H1 (cell line): Measurements from ENCODE around the gene NKAIN2. TPM values are rescaled to one million over a fixed set of nuclear protein-coding genes. Genes with fewer than 3 reads are reported as not detected.

Experiments used
- CTCF ChIA-PET: fragments of 300-600 bp; sonication (Branson Sonifier 250); formaldehyde crosslinking; loops from one replicate; lab custom pipeline; 2021; ENCODE audit not compliant: partially characterized antibody; lab: Charles Lee
- POLR2A ChIA-PET: fragments of 300-600 bp; sonication (Branson Sonifier 250); formaldehyde crosslinking; loops from one replicate; lab custom pipeline; 2021; ENCODE audit warnings: inconsistent platforms; ENCODE audit not compliant: partially characterized antibody; lab: Charles Lee
- DNase-seq, 2 experiments: peaks; one replicate each; pipeline versions ENCODE4 v3.0.0 to v3.0.0-alpha.2; 2010 to 2022; ENCODE audit warnings: low spot score in 2 of 2, low read depth in 1 of 2, mixed read lengths in 1 of 2
- FAIRE-seq: peaks from 2 replicates; lab custom pipeline; 2011; peaks lifted over from hg19 to GRCh38; lab: Jason Lieb, UNC
- H2AFZ ChIP-seq: 2 replicates; pipeline ENCODE4 v1.8.1; 2012; ENCODE audit warnings: low read length, inconsistent platforms
- H2AK5ac ChIP-seq: 2 replicates; pipeline ENCODE4 v1.6.1; 2013; ENCODE audit warnings: low read depth, low read length
- H2BK120ac ChIP-seq: replicated peaks from 2 replicates; pipeline ENCODE3; 2013; ENCODE audit warnings: low read depth, low read length, inconsistent platforms
- H2BK12ac ChIP-seq: 2 replicates; pipeline ENCODE4 v1.6.1; 2013; ENCODE audit warnings: low read depth, low read length
- H2BK15ac ChIP-seq: 2 replicates; pipeline ENCODE4 v1.6.1; 2013; ENCODE audit warnings: low read length
- H2BK20ac ChIP-seq: 2 replicates; pipeline ENCODE4 v1.6.1; 2013; ENCODE audit warnings: low read length
- H2BK5ac ChIP-seq: 2 replicates; pipeline ENCODE4 v1.6.1; 2013; ENCODE audit warnings: low read depth, low read length
- H3K14ac ChIP-seq: 2 replicates; pipeline ENCODE4 v1.6.1; 2013; ENCODE audit warnings: inconsistent platforms; ENCODE audit not compliant: insufficient read length
- H3K18ac ChIP-seq: 2 replicates; pipeline ENCODE4 v1.6.1; 2013; ENCODE audit warnings: low read length; ENCODE audit errors: extremely low read depth
- H3K23ac ChIP-seq: 2 replicates; pipeline ENCODE4 v1.6.1; 2013; ENCODE audit warnings: inconsistent platforms; ENCODE audit not compliant: insufficient read length
- H3K23me2 ChIP-seq: 2 replicates; pipeline ENCODE4 v1.6.1; 2013; ENCODE audit warnings: low read depth, low read length
- H3K27ac ChIP-seq: 2 replicates; pipeline ENCODE4 v1.6.1; 2011; ENCODE audit warnings: low read depth, low read length, inconsistent platforms
- H3K27me3 ChIP-seq, 4 experiments: replicated peaks in 1 of 4; 1 replicate in 1 of 4; 2 replicates in 3 of 4; pipeline versions ENCODE4 v1.6.1 to v1.8.1; 2011 to 2013; ENCODE audit warnings: low read length in 3 of 4, mild to moderate bottlenecking in 3 of 4, inconsistent platforms in 2 of 4, mixed read lengths in 2 of 4, moderate library complexity in 1 of 4; ENCODE audit not compliant: control insufficient read depth in 3 of 4, insufficient read depth in 3 of 4; ENCODE audit errors: extremely low read depth in 1 of 4
- H3K36me3 ChIP-seq, 4 experiments: 2 replicates each; pipeline versions ENCODE4 v1.6.1 to v1.8.1; 2011 to 2013; ENCODE audit warnings: mild to moderate bottlenecking in 4 of 4, low read length in 3 of 4, moderate library complexity in 2 of 4, control low read depth in 1 of 4, inconsistent platforms in 1 of 4; ENCODE audit not compliant: insufficient read depth in 4 of 4, control insufficient read depth in 2 of 4
- H3K4ac ChIP-seq: replicated peaks from 2 replicates; pipeline ENCODE3; 2013; ENCODE audit warnings: low read length, low read depth, mixed read lengths, inconsistent platforms; ENCODE audit not compliant: insufficient read length
- H3K4me1 ChIP-seq, 4 experiments: replicated peaks in 1 of 4; 1 replicate in 1 of 4; 2 replicates in 3 of 4; pipeline versions ENCODE4 v1.6.1 to v1.8.1; 2011 to 2013; ENCODE audit warnings: low read length in 3 of 4, inconsistent platforms in 2 of 4, mixed read lengths in 1 of 4; ENCODE audit not compliant: insufficient read depth in 4 of 4, control insufficient read depth in 3 of 4
- H3K4me2 ChIP-seq, 2 experiments: 2 replicates each; pipeline versions ENCODE4 v1.6.1 to v1.8.1; 2011 to 2013; ENCODE audit warnings: low read depth in 2 of 2, low read length in 2 of 2, control low read depth in 1 of 2, inconsistent platforms in 1 of 2, mild to moderate bottlenecking in 1 of 2; ENCODE audit not compliant: insufficient read depth in 1 of 2
- H3K4me3 ChIP-seq, 4 experiments: fragments of 200-600, 300-600 bp in 1 of 4; sonication (generic), shearing (Covaris generic), sonication (Bioruptor Twin) in 1 of 4; 2 replicates each; pipeline versions ENCODE4 v1.5.1 to v1.8.1; 2011 to 2016; ENCODE audit warnings: low read length in 4 of 4, low read depth in 3 of 4, control low read depth in 2 of 4, inconsistent platforms in 2 of 4, mild to moderate bottlenecking in 2 of 4, mixed read lengths in 1 of 4, moderate library complexity in 1 of 4; ENCODE audit not compliant: insufficient read depth in 2 of 4; ENCODE audit errors: extremely low read depth in 1 of 4
- H3K56ac ChIP-seq: replicated peaks from 2 replicates; pipeline ENCODE3; 2013; ENCODE audit warnings: low read depth, mild to moderate bottlenecking, mixed read lengths, low read length, inconsistent platforms; ENCODE audit not compliant: insufficient read length
- H3K79me1 ChIP-seq: 2 replicates; pipeline ENCODE4 v1.6.1; 2013; ENCODE audit warnings: low read depth, low read length, control low read depth
- H3K79me2 ChIP-seq, 2 experiments: 2 replicates each; pipeline versions ENCODE4 v1.6.1 to v1.8.1; 2012 to 2013; ENCODE audit warnings: low read length in 2 of 2, mild to moderate bottlenecking in 2 of 2, inconsistent platforms in 1 of 2; ENCODE audit not compliant: insufficient read depth in 2 of 2, control insufficient read depth in 1 of 2
- H3K9ac ChIP-seq, 4 experiments: replicated peaks in 1 of 4; 1 replicate in 1 of 4; 2 replicates in 3 of 4; pipeline versions ENCODE4 v1.6.1 to v1.8.1; 2011 to 2013; ENCODE audit warnings: low read depth in 3 of 4, low read length in 3 of 4, control low read depth in 2 of 4, mild to moderate bottlenecking in 2 of 4, moderate library complexity in 2 of 4, inconsistent platforms in 1 of 4; ENCODE audit errors: extremely low read depth in 1 of 4
- H3K9me3 ChIP-seq, 2 experiments: 2 replicates each; pipeline versions ENCODE4 v1.6.1 to v1.8.1; 2012 to 2013; ENCODE audit warnings: mild to moderate bottlenecking in 2 of 2, moderate library complexity in 2 of 2, control low read depth in 1 of 2, inconsistent platforms in 1 of 2, low read depth in 1 of 2, low read length in 1 of 2, mixed read lengths in 1 of 2; ENCODE audit not compliant: insufficient read depth in 2 of 2
- H4K20me1 ChIP-seq, 2 experiments: replicated peaks in 1 of 2; 2 replicates each; pipeline versions ENCODE3 to v1.8.1; 2011 to 2013; ENCODE audit warnings: inconsistent platforms in 2 of 2, low read length in 2 of 2, mild to moderate bottlenecking in 1 of 2; ENCODE audit not compliant: insufficient read depth in 2 of 2, control insufficient read depth in 1 of 2
- H4K5ac ChIP-seq: 2 replicates; pipeline ENCODE4 v1.6.1; 2013; ENCODE audit warnings: low read length, low read depth, mixed read lengths, inconsistent platforms; ENCODE audit not compliant: insufficient read length
- H4K8ac ChIP-seq: 2 replicates; pipeline ENCODE4 v1.8.0; 2013; ENCODE audit warnings: mild to moderate bottlenecking, moderate library complexity, low read length, inconsistent platforms; ENCODE audit not compliant: insufficient read depth; ENCODE audit errors: extremely low read depth
- H4K91ac ChIP-seq: replicated peaks from 2 replicates; pipeline ENCODE3; 2013; ENCODE audit warnings: low read length, mixed read lengths, inconsistent platforms; ENCODE audit not compliant: insufficient read length
- BRCA1 ChIP-seq: IDR thresholded peaks from 2 replicates; pipeline ENCODE4 v1.6.1; 2012; ENCODE audit warnings: low read depth, low read length, improper control_type of control experiment
- CEBPB ChIP-seq: IDR thresholded peaks from 2 replicates; pipeline ENCODE4 v1.6.1; 2012; ENCODE audit warnings: low read depth, low read length
- CHD1 ChIP-seq: IDR thresholded peaks from 2 replicates; pipeline ENCODE4 v1.6.1; 2012; ENCODE audit warnings: low read depth, low read length, improper control_type of control experiment
- EGR1 ChIP-seq: IDR thresholded peaks from 2 replicates; pipeline ENCODE4 v1.6.1; 2011; ENCODE audit warnings: low read depth, low read length, borderline replicate concordance
- EZH2 ChIP-seq: fragments of 200-600 bp; sonication (generic); IDR thresholded peaks from 2 replicates; pipeline ENCODE4 v1.7.1; 2012; ENCODE audit warnings: low read depth, mild to moderate bottlenecking, moderate library complexity, low read length, inconsistent platforms; ENCODE audit not compliant: severe bottlenecking
- JUND ChIP-seq: IDR thresholded peaks from 2 replicates; pipeline ENCODE4 v1.6.1; 2011; ENCODE audit warnings: mild to moderate bottlenecking, improper control_type of control experiment, low read length
- KDM1A ChIP-seq: fragments of 200-600, 300-600 bp; sonication (generic); IDR thresholded peaks from 2 replicates; pipeline ENCODE4 v1.7.1; 2016; ENCODE audit warnings: mild to moderate bottlenecking, low read length, borderline replicate concordance
- SUZ12 ChIP-seq: fragments of 200-600 bp; sonication (generic); IDR thresholded peaks from 2 replicates; pipeline ENCODE4 v1.6.1; 2012; ENCODE audit warnings: mild to moderate bottlenecking, inconsistent platforms, low read length, moderate library complexity, mixed read lengths
- TAF1 ChIP-seq: IDR thresholded peaks from 2 replicates; pipeline ENCODE4 v1.6.1; 2011; ENCODE audit warnings: mild to moderate bottlenecking, low read depth, low read length
- TEAD4 ChIP-seq: IDR thresholded peaks from 2 replicates; pipeline ENCODE4 v1.6.1; 2012; ENCODE audit warnings: low read depth, low read length, inconsistent platforms, mixed read lengths
- ZNF274 ChIP-seq: IDR thresholded peaks from 2 replicates; pipeline ENCODE4 v1.7.0; 2012; ENCODE audit warnings: low read length, borderline replicate concordance; ENCODE audit errors: extremely low read depth
- WGBS, 2 experiments: shearing (Covaris generic) in 1 of 2; methylation state at CpG; one replicate each; pipeline versions ENCODE4 v1.1.6 to v1.1.7; 2013 to 2015; ENCODE audit warnings: low lambda C conversion rate in 2 of 2, mixed read lengths in 2 of 2, inconsistent platforms in 1 of 2, low coverage in 1 of 2, missing lambda C conversion rate in 1 of 2; ENCODE audit not compliant: insufficient replicate concordance in 2 of 2, insufficient coverage in 1 of 2, insufficient read length in 1 of 2; ENCODE audit errors: extremely low coverage in 1 of 2, missing lambda C conversion rate in 1 of 2; 5-methylcytosine and 5-hydroxymethylcytosine counted together
- polyA plus RNA-seq, 7 experiments: library from polyadenylated mRNA; depleted of rRNA in 3 of 7; stranded (reverse) in 5 of 7; unstranded in 2 of 7; fragments of >200 nt in 5 of 7; fragments of 200-250 nt in 2 of 7; gene quantifications; 1 replicate in 5 of 7; 2 replicates in 1 of 7; 4 replicates in 1 of 7; pipeline versions ENCODE4 v1.2.1 to v1.2.3, GENCODE V29; 2011 to 2013; ENCODE audit warnings: missing spikeins in 2 of 7, mixed read lengths in 2 of 7
- total RNA-seq: library from RNA; stranded (reverse); fragmentation: NEBNext Ultra II Directional; extraction: Animal tissue kit (Norgen Biotek cat#: 25700); gene quantifications from 2 replicates; pipeline ENCODE4 v1.2.1, GENCODE V29; 2021
- TF ChIP-seq, protein P1 (sequence below), 3 experiments: IDR thresholded peaks; 1 replicate in 2 of 3; 2 replicates in 1 of 3; pipeline versions ENCODE4 v1.5.1 to v1.6.1; 2011; ENCODE audit warnings: low read length in 3 of 3, mild to moderate bottlenecking in 3 of 3, inconsistent platforms in 2 of 3, low read depth in 1 of 3, moderate library complexity in 1 of 3; ENCODE audit not compliant: insufficient read depth in 1 of 3; ENCODE audit errors: control extremely low read depth in 1 of 3

NKAIN2 gene
- total and polyA plus RNA-seq, 2 of the 8 experiments (the other 6 are each of a cell fraction or from before 2014, with no cell fraction given), result 0.20 to 0.34 TPM

DNA sequence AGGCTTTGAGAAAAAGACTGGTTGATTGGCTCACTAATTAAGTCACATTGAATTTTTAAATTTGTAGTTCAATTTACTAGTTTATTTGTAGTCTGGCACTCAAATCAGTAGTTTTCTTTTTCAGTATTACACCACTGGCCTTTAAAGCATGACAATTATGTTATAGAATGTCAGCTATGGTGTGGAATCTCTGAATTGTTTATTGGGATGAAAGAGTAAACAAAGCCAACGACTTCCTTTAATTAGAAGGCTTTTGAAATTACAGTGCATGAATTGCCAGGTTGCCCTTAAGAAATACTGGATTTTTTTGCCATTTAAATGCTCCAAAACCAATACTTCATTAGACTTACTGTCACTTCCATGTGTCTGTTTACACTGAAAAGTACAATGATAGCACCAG, 731.6 kb downstream of the NKAIN2 start:
- Histone ChIP-seq H3K4me2 (no peak overlapping the region), H4K91ac (no peak overlapping the region), H4K5ac (no peak overlapping the region), H4K8ac (no peak overlapping the region), H2AK5ac (no peak overlapping the region), H3K4me1 (peaks cover 0 to 5% (median 0%) of the 10 kb centered on the region in 4 experiments; a peak in 1 of 7 replicates), H3K23ac (no peak overlapping the region), H3K79me1 (no peaks in the 10 kb centered on the region), H2BK15ac (no peak overlapping the region), H2BK20ac (no peak overlapping the region), H3K18ac (no peak overlapping the region), H3K79me2 (no peaks in the 10 kb centered on the region), H3K14ac (no peak overlapping the region), H2BK120ac (no peak overlapping the region), H3K4me3 (no peak overlapping the region), H3K9ac (no peak overlapping the region), H4K20me1 (no peaks in the 10 kb centered on the region), H2BK12ac (no peak overlapping the region), H2AFZ (0 out of 2 replicates have a peak overlapping the region, but pooled peaks have one; percentile 11), H3K36me3 (no peaks in the 10 kb centered on the region), H3K9me3 (no peaks in the 10 kb centered on the region), H3K56ac (no peak overlapping the region), H3K23me2 (no peaks in the 10 kb centered on the region), H2BK5ac (no peak overlapping the region), H3K4ac (no peak overlapping the region), H3K27ac (no peak overlapping the region), H3K27me3 (peaks cover 0 to 1% (median 0%) of the 10 kb centered on the region in 4 experiments; a peak in 1 of 7 replicates)
- TF ChIP-seq ZNF274, result no peak
- no peak for TF ChIP-seq EZH2
- TF ChIP-seq EGR1, result no peak
- TF ChIP-seq, protein P1, sequence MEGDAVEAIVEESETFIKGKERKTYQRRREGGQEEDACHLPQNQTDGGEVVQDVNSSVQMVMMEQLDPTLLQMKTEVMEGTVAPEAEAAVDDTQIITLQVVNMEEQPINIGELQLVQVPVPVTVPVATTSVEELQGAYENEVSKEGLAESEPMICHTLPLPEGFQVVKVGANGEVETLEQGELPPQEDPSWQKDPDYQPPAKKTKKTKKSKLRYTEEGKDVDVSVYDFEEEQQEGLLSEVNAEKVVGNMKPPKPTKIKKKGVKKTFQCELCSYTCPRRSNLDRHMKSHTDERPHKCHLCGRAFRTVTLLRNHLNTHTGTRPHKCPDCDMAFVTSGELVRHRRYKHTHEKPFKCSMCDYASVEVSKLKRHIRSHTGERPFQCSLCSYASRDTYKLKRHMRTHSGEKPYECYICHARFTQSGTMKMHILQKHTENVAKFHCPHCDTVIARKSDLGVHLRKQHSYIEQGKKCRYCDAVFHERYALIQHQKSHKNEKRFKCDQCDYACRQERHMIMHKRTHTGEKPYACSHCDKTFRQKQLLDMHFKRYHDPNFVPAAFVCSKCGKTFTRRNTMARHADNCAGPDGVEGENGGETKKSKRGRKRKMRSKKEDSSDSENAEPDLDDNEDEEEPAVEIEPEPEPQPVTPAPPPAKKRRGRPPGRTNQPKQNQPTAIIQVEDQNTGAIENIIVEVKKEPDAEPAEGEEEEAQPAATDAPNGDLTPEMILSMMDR (IDR thresholded peaks at IDR 0.05; ENCODE audit: control extremely low read depth in 1 of 3, insufficient read depth in 1 of 3, low read depth in 1 of 3, low read length in 3 of 3), result no peak
- no peak for TF ChIP-seq KDM1A
- no peak for TF ChIP-seq CHD1
- no peak for TF ChIP-seq JUND
- TF ChIP-seq TEAD4, result no peak
- no peak for TF ChIP-seq BRCA1
- no peak for TF ChIP-seq TAF1
- no peak for TF ChIP-seq CEBPB
- no peak for TF ChIP-seq SUZ12
- DNase-seq (no peak), FAIRE-seq (no peak)
- 50% methylated on average over 1 of the region's 1 CpG; no CpG with 5 or more reads in 1 of the 2 experiments for WGBS, 2 experiments
- CTCF ChIA-PET, result no interaction called here
- POLR2A ChIA-PET, result no interaction called here
